ENCODE measurements around the gene GNA12.
A peak's percentile ranks its signal among the peaks of the same experiment; 100 is the strongest.

GNA12 gene

GRCh38 chr7:2821161-2821841 lies 22.8 kb downstream of the GNA12 start:
- Histone ChIP-seq H4K20me1 (ENCODE audit: insufficient read depth, low read length) (no peaks in the 10 kb centered on the region), H3K79me2 (ENCODE audit: low read length) (peaks cover 81% of the 10 kb centered on the region), H3F3A (ENCODE audit: insufficient read depth, low read length) (no peaks in the 10 kb centered on the region), H3K9me3 (replicated peaks; ENCODE audit: insufficient read depth, low read length) (no peaks in the 10 kb centered on the region), H3K27ac (ENCODE audit: low read length) (peak overlapping the region; percentile 28; the same call in 1 of the 2 replicates), H3K9ac (ENCODE audit: low read length) (no peak overlapping the region), H3K27me3 (replicated peaks; ENCODE audit: insufficient read depth, low read length) (no peaks in the 10 kb centered on the region), H3K36me3 (replicated peaks; ENCODE audit: insufficient read depth, low read length) (no peaks in the 10 kb centered on the region), H3K9me2 (replicated peaks; ENCODE audit: insufficient read depth, low read length) (no peaks in the 10 kb centered on the region), H3K4me1 (ENCODE audit: low read length) (peaks cover 9% of the 10 kb centered on the region; the same call in 1 of the 2 replicates), H3K4me3 (ENCODE audit: low read length) (no peak overlapping the region), H2AFZ (ENCODE audit: low read length) (no peak overlapping the region), H3K4me2 (ENCODE audit: low read depth, low read length) (peak overlapping the region; percentile 20; the same call in 1 of the 2 replicates)
- DNase-seq = peak; percentile 63
- no peak for TF ChIP-seq EZH2phosphoT487 (IDR thresholded peaks at IDR 0.05; ENCODE audit: low read length)
- TF ChIP-seq, protein P1, sequence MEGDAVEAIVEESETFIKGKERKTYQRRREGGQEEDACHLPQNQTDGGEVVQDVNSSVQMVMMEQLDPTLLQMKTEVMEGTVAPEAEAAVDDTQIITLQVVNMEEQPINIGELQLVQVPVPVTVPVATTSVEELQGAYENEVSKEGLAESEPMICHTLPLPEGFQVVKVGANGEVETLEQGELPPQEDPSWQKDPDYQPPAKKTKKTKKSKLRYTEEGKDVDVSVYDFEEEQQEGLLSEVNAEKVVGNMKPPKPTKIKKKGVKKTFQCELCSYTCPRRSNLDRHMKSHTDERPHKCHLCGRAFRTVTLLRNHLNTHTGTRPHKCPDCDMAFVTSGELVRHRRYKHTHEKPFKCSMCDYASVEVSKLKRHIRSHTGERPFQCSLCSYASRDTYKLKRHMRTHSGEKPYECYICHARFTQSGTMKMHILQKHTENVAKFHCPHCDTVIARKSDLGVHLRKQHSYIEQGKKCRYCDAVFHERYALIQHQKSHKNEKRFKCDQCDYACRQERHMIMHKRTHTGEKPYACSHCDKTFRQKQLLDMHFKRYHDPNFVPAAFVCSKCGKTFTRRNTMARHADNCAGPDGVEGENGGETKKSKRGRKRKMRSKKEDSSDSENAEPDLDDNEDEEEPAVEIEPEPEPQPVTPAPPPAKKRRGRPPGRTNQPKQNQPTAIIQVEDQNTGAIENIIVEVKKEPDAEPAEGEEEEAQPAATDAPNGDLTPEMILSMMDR (IDR thresholded peaks at IDR 0.05; ENCODE audit: low read length) = peak; percentile 13; the same call in 1 of the 2 replicates

GRCh38 chr7:2820508-2820934 lies 23.6 kb downstream of the GNA12 start:
- H3K9me2 ChIP-seq (replicated peaks; ENCODE audit: insufficient read depth, low read length) = no peaks in the 10 kb centered on the region
- no peak overlapping the region for H2AFZ ChIP-seq (ENCODE audit: low read length)
- no peak overlapping the region for H3K4me2 ChIP-seq (ENCODE audit: low read depth, low read length)

GRCh38 chr7:2819954-2820397 lies 24.1 kb downstream of the GNA12 start:
- Histone ChIP-seq H3K9me2 (replicated peaks; ENCODE audit: insufficient read depth, low read length) (no peaks in the 10 kb centered on the region), H3K79me2 (ENCODE audit: low read length) (peaks cover 81% of the 10 kb centered on the region), H4K20me1 (ENCODE audit: insufficient read depth, low read length) (no peaks in the 10 kb centered on the region), H3F3A (ENCODE audit: insufficient read depth, low read length) (no peaks in the 10 kb centered on the region), H3K4me3 (ENCODE audit: low read length) (no peak overlapping the region), H3K27ac (ENCODE audit: low read length) (no peak overlapping the region), H2AFZ (ENCODE audit: low read length) (no peak overlapping the region), H3K9ac (ENCODE audit: low read length) (no peak overlapping the region), H3K4me2 (ENCODE audit: low read depth, low read length) (no peak overlapping the region), H3K36me3 (replicated peaks; ENCODE audit: insufficient read depth, low read length) (no peaks in the 10 kb centered on the region), H3K9me3 (replicated peaks; ENCODE audit: insufficient read depth, low read length) (no peaks in the 10 kb centered on the region), H3K4me1 (ENCODE audit: low read length) (peaks cover 9% of the 10 kb centered on the region; the same call in 1 of the 2 replicates), H3K27me3 (replicated peaks; ENCODE audit: insufficient read depth, low read length) (no peaks in the 10 kb centered on the region)
- TF ChIP-seq, protein P1 (IDR thresholded peaks at IDR 0.05; ENCODE audit: low read length) = no peak
- TF ChIP-seq EZH2phosphoT487 (IDR thresholded peaks at IDR 0.05; ENCODE audit: low read length) (no peak), EZH2 (optimal IDR thresholded peaks at IDR 0.05; ENCODE audit: low read depth, low read length) (no peak)
- no peak for DNase-seq

More at GRCh38 chr7:2820508-2820934, 23.6 kb downstream of the GNA12 start:
- Histone ChIP-seq H3K9ac (ENCODE audit: low read length) (no peak overlapping the region), H3K9me3 (replicated peaks; ENCODE audit: insufficient read depth, low read length) (no peaks in the 10 kb centered on the region), H4K20me1 (ENCODE audit: insufficient read depth, low read length) (no peaks in the 10 kb centered on the region), H3F3A (ENCODE audit: insufficient read depth, low read length) (no peaks in the 10 kb centered on the region), H3K4me1 (ENCODE audit: low read length) (peaks cover 9% of the 10 kb centered on the region; the same call in 1 of the 2 replicates), H3K36me3 (replicated peaks; ENCODE audit: insufficient read depth, low read length) (no peaks in the 10 kb centered on the region), H3K27ac (ENCODE audit: low read length) (no peak overlapping the region), H3K79me2 (ENCODE audit: low read length) (peaks cover 81% of the 10 kb centered on the region), H3K4me3 (ENCODE audit: low read length) (no peak overlapping the region), H3K27me3 (replicated peaks; ENCODE audit: insufficient read depth, low read length) (no peaks in the 10 kb centered on the region)
- DNase-seq = no peak
- TF ChIP-seq EZH2 (optimal IDR thresholded peaks at IDR 0.05; ENCODE audit: low read depth, low read length) (no peak), EZH2phosphoT487 (IDR thresholded peaks at IDR 0.05; ENCODE audit: low read length) (no peak)
- TF ChIP-seq, protein P1 (IDR thresholded peaks at IDR 0.05; ENCODE audit: low read length) = no peak

Data from MM.1S (cell line).